ENCODE data around the gene RAB28. TPM values are rescaled to one million over a fixed set of nuclear protein-coding genes. Genes with fewer than 3 reads are reported as not detected.

RAB28 gene
- total RNA-seq, 1 experiment from 2014 or later = 12.1 TPM

GRCh38 chr4:13525606-13526281 is 41.6 kb upstream of the RAB28 start:
- Histone ChIP-seq H3K27me3 (ENCODE audit: insufficient read depth, low read length) (no peaks in the 10 kb centered on the region), H3K36me3 (ENCODE audit: control insufficient read depth in 1 of 2, insufficient read depth in 2 of 2, low read length in 2 of 2) (no peaks in the 10 kb centered on the region), H3K4me1 (ENCODE audit: control insufficient read depth in 1 of 2, insufficient read depth in 2 of 2, low read length in 2 of 2) (no peaks in the 10 kb centered on the region), H3K9me3 (ENCODE audit: control insufficient read depth in 1 of 2, insufficient read depth in 1 of 2, low read depth in 1 of 2, low read length in 2 of 2) (no peaks in the 10 kb centered on the region), H3K9ac (ENCODE audit: low read length) (no peak overlapping the region), H3K79me2 (ENCODE audit: insufficient read depth, low read length) (no peaks in the 10 kb centered on the region), H2AFZ (ENCODE audit: low read depth, low read length, poor library complexity, severe bottlenecking) (no peak overlapping the region), H4K20me1 (ENCODE audit: insufficient read depth) (no peaks in the 10 kb centered on the region), H3K27ac (ENCODE audit: low read depth, low read length) (no peak overlapping the region), H3K4me2 (ENCODE audit: low read length) (no peak overlapping the region), H3K4me3 (replicated peaks in 1 of 2; ENCODE audit: low read depth in 1 of 2, low read length in 2 of 2) (no peak overlapping the region), H3K9me2 (ENCODE audit: insufficient read depth) (no peaks in the 10 kb centered on the region)
- DNase-seq (ENCODE audit: low read depth, low spot score) (no peak), ATAC-seq (no peak)
- TF ChIP-seq SRF (IDR thresholded peaks at IDR 0.05; ENCODE audit: low read depth) (no peak), POLR2A (IDR thresholded peaks at IDR 0.05; ENCODE audit: borderline replicate concordance, extremely low read depth, insufficient read depth, insufficient read length) (no peak), ELF1 (IDR thresholded peaks at IDR 0.05; ENCODE audit: borderline replicate concordance, low read depth) (no peak), TCF7L2 (IDR thresholded peaks at IDR 0.05; ENCODE audit: borderline replicate concordance, extremely low read depth, insufficient read depth, insufficient read length) (no peak), RAD21 (IDR thresholded peaks at IDR 0.05; ENCODE audit: low read depth) (no peak), CBX3 (IDR thresholded peaks at IDR 0.05; ENCODE audit: low read depth) (no peak), SP1 (IDR thresholded peaks at IDR 0.05; ENCODE audit: low read depth) (no peak), CTCF (IDR thresholded peaks at IDR 0.05 in 2 of 3, conservative IDR thresholded peaks at IDR 0.05 in 1 of 3; ENCODE audit: borderline replicate concordance in 1 of 3, insufficient read depth in 1 of 3, low read depth in 2 of 3, low read length in 2 of 3) (no peak), SIN3A (IDR thresholded peaks at IDR 0.05; ENCODE audit: low read depth) (no peak), ATF3 (IDR thresholded peaks at IDR 0.05) (no peak), JUND (IDR thresholded peaks at IDR 0.05) (no peak), EZH2 (IDR thresholded peaks at IDR 0.05) (no peak), ZNF274 (IDR thresholded peaks at IDR 0.05; ENCODE audit: low read depth, low read length) (no peak), REST (IDR thresholded peaks at IDR 0.05; ENCODE audit: low read depth) (no peak), CEBPB (IDR thresholded peaks at IDR 0.05; ENCODE audit: low read depth) (no peak), ZFX (IDR thresholded peaks at IDR 0.05) (no peak), YY1 (IDR thresholded peaks at IDR 0.05; ENCODE audit: extremely low read depth, insufficient replicate concordance, low read depth, low read length) (no peak)
- POLR2A ChIA-PET = no interaction called here
- intact Hi-C loops (cut with micrococcal nuclease) = no loop called here
- CTCF ChIA-PET = no interaction called here
- no TSS peak for BruUV-seq (replicated peaks)
- RAD21 ChIA-PET (ENCODE audit: low non-redundant PET in 1 of 2, low total read pairs in 2 of 2, uncharacterized antibody in 2 of 2, unreplicated experiment in 2 of 2) = no interaction called here

All from HCT116 (cell line).